Testis (tissue), 5 donors: ENCODE results near the gene SDE2. TPM values are rescaled to one million over a fixed set of nuclear protein-coding genes. Genes with fewer than 3 reads are reported as not detected.

Experiments
- DNase-seq: peaks from one replicate; pipeline ENCODE4 v3.0.0-alpha.2; 2019
- H3K27ac ChIP-seq, 2 donors: fragments of 200-600 bp; sonication (generic); one replicate each; pipeline ENCODE4 v1.5.1; 2019
- H3K27me3 ChIP-seq: fragments of 200-600 bp; sonication (generic); one replicate; pipeline ENCODE4 v1.5.1; 2019
- H3K36me3 ChIP-seq: fragments of 200-600 bp; sonication (generic); one replicate; pipeline ENCODE4 v1.5.1; 2017; ENCODE audit warnings: low read depth; ENCODE audit errors: missing control alignments
- H3K4me1 ChIP-seq: fragments of 200-600 bp; sonication (generic); one replicate; pipeline ENCODE4 v1.5.1; 2019
- H3K4me3 ChIP-seq, 2 donors: fragments of 200-600 bp; sonication (generic); one replicate each; pipeline ENCODE4 v1.5.1; 2017 to 2019
- H3K9me3 ChIP-seq: fragments of 200-600 bp; sonication (generic); one replicate; pipeline ENCODE4 v1.5.1; 2017
- CTCF ChIP-seq, 3 experiments: fragments of 450-650 bp in 2 of 3; fragments of 200-600 bp in 1 of 3; sonication (generic) in 1 of 3; IDR thresholded peaks; one replicate each; pipeline ENCODE4 v1.5.1; 2016 to 2019; ENCODE audit warnings: antibody characterized with exemption in 3 of 3, mild to moderate bottlenecking in 2 of 3, moderate library complexity in 1 of 3
- POLR2A ChIP-seq: fragments of 450-650 bp; IDR thresholded peaks from one replicate; pipeline ENCODE4 v1.6.1; 2017; ENCODE audit warnings: antibody characterized with exemption, mild to moderate bottlenecking, moderate library complexity
- WGBS, 2 donors: methylation state at CpG; one replicate each; pipeline ENCODE4 v1.1.5; 2018; 5-methylcytosine and 5-hydroxymethylcytosine counted together
- intact Hi-C: fragments of 100-400 bp; cut with DNase I; formaldehyde crosslinking; loops from one replicate; pipeline ENCODE4 v1.15.1; 2023; ENCODE audit warnings: low total_unique reads
- long read RNA-seq, 2 donors: transcript quantifications; one replicate each; lab custom pipeline, GENCODE V29; 2026
- polyA plus RNA-seq: library from polyadenylated mRNA; stranded (reverse); fragments of 350-450 nt; fragmentation: Illumina TruSeq; extraction: RNeasy Lipid Tissue Mini Kit (QIAGEN cat#74804); gene quantifications from one replicate; pipeline ENCODE4 v1.2.3, GENCODE V29; 2014; ENCODE audit warnings: low read depth, low replicate concordance; ENCODE audit not compliant: insufficient read depth
- total RNA-seq, 2 donors: library from RNA; depleted of rRNA; stranded (reverse); fragments of >200 nt; gene quantifications; one replicate each; pipeline ENCODE4 v1.2.3, GENCODE V29; 2016

The SDE2 gene
- total RNA-seq (10 to 100 TPM; 22.4 to 23.9 TPM), polyA plus RNA-seq (17.9 TPM)
- long read RNA-seq, donor 1, transcript SDE2-201 (7 exons, 3,975 nt), result major isoform, 6 of 30 reads
- long read RNA-seq, donor 1, partial matches to known transcripts, result 24 of 30 reads
- long read RNA-seq, donor 1, other reads (novel, unspliced or antisense), result 0 of 30 reads
- long read RNA-seq, donor 2, partial matches to known transcripts, result 5 of 7 reads
- long read RNA-seq, donor 2, other reads (novel, unspliced or antisense), result 0 of 7 reads

- peak; percentile 99 for DNase-seq
- Histone ChIP-seq H3K27me3 (no peaks in the 10 kb centered on the region), H3K4me1 (peaks cover 5% of the 10 kb centered on the region), H3K27ac (peak within 1 kb of the TSS; percentile 86 to 97), H3K4me3 (peak within 1 kb of the TSS; percentile 89 to 93), H3K36me3 (no peaks in the 10 kb centered on the region), H3K9me3 (no peaks in the 10 kb centered on the region)
- 1 to 2% methylated on average over 14 to 53 of the region's 53 CpGs for WGBS, 2 donors
- intact Hi-C loops, result no loop called here
- TF ChIP-seq CTCF (IDR thresholded peaks at IDR 0.05) (peak in 1 of 3 experiments; percentile 11), POLR2A (peak; percentile 80)
Measured at GRCh38 chr1:225999227-225999911, at the start of gene SDE2. SDE2 (minus strand) TSS chr1:225999343; CDS start chr1:225999312, 31 bp downstream.

DNA sequence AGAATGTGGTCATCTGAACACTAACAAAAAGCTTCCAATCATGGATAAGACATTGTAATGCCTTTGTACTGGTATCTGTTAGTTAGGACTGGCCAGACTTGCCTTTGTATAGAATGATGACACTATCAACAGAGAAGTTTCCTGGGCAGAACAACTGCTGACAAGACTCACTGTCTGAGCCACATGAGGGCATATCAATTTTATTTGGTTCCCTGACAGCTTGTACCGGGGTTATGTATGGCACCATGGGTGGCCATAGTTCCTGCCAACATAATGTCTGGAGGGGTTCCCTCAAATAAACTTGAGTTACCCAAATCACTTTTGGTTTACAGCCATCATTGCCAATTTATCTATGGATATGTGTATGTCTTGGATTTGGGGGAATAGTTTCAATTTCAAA lies 49.7 kb upstream of the SDE2 start:
- Histone ChIP-seq H3K4me3 (no peak overlapping the region), H3K27me3 (no peaks in the 10 kb centered on the region), H3K36me3 (no peaks in the 10 kb centered on the region), H3K9me3 (no peaks in the 10 kb centered on the region), H3K27ac (no peak overlapping the region), H3K4me1 (no peaks in the 10 kb centered on the region)
- WGBS, 2 donors, result 83 to 100% methylated on average over 1 of the region's 1 CpG
- intact Hi-C loops, result no loop called here
- TF ChIP-seq CTCF (IDR thresholded peaks at IDR 0.05) (no peak), POLR2A (no peak)
- no peak for DNase-seq

- TF ChIP-seq CTCF (IDR thresholded peaks at IDR 0.05) (no peak), POLR2A (no peak)
- 38 to 47% methylated on average over 1 of the region's 1 CpG for WGBS, 2 donors
- intact Hi-C loops, result no loop called here
- Histone ChIP-seq H3K4me1 (no peaks in the 10 kb centered on the region), H3K27ac (no peak overlapping the region), H3K9me3 (no peaks in the 10 kb centered on the region), H3K27me3 (no peaks in the 10 kb centered on the region), H3K4me3 (no peak overlapping the region), H3K36me3 (no peaks in the 10 kb centered on the region)
- no peak for DNase-seq
Measured at GRCh38 chr1:226047495-226047894, 48.4 kb upstream of the SDE2 start.

GRCh38 chr1:226046240-226046639 lies 47.1 kb upstream of the SDE2 start:
- no peak overlapping the region for H3K27ac ChIP-seq
- WGBS, 2 donors, result 87 to 91% methylated on average over 6 of the region's 6 CpGs
- no peaks in the 10 kb centered on the region for H3K4me1 ChIP-seq
- H3K9me3 ChIP-seq, result no peaks in the 10 kb centered on the region
- no peaks in the 10 kb centered on the region for H3K36me3 ChIP-seq
- TF ChIP-seq POLR2A, result no peak
- no peak for TF ChIP-seq CTCF (IDR thresholded peaks at IDR 0.05)
- no peaks in the 10 kb centered on the region for H3K27me3 ChIP-seq
- intact Hi-C loops, result no loop called here
- no peak overlapping the region for H3K4me3 ChIP-seq
- DNase-seq, result no peak
